Ishikawa (cell line): ENCODE results near the gene ANO3.

Experiments used
- CEBPB ChIP-seq: IDR thresholded peaks from 2 replicates; pipeline ENCODE4 v1.6.1; 2012
- CREB1 ChIP-seq: IDR thresholded peaks from 2 replicates; pipeline ENCODE4 v1.6.1; 2012; ENCODE audit warnings: low read depth
- EP300 ChIP-seq: IDR thresholded peaks from 2 replicates; pipeline ENCODE4 v1.6.1; 2012; ENCODE audit warnings: borderline replicate concordance
- MAX ChIP-seq: IDR thresholded peaks from 2 replicates; pipeline ENCODE4 v1.6.1; 2012
- RAD21 ChIP-seq: IDR thresholded peaks from 2 replicates; pipeline ENCODE4 v1.6.1; 2012; ENCODE audit warnings: low read depth
- YY1 ChIP-seq: IDR thresholded peaks from 2 replicates; pipeline ENCODE4 v1.6.1; 2012; ENCODE audit warnings: low read depth
- ZBTB7A ChIP-seq: IDR thresholded peaks from 2 replicates; pipeline ENCODE4 v1.6.1; 2012; ENCODE audit warnings: low read depth
- TF ChIP-seq, protein P1 (sequence below): IDR thresholded peaks from 2 replicates; pipeline ENCODE4 v1.6.1; 2012

DNA sequence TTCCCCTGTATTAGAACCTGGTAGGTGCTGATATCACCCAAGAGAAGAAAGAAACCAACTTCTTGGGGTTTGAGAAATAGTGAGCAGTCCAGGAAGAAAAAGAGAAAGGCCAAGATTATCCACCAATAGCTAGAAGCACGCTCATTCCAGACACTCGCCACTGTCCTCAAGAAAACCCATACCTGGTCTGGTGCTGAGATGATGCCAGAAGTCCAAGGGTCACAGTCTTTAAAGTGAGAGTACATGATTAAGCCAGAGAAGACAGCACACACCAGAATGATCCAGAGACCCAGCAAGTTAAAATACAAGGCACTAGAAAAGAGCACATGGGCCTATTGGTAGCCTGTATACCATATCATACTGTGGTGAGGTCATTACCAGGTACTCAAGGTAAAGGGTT, 366.3 kb downstream of the ANO3 start:
- TF ChIP-seq CREB1 (no peak), ZBTB7A (no peak), EP300 (no peak), MAX (no peak), CEBPB (no peak), YY1 (no peak), RAD21 (no peak)
- TF ChIP-seq, protein P1, sequence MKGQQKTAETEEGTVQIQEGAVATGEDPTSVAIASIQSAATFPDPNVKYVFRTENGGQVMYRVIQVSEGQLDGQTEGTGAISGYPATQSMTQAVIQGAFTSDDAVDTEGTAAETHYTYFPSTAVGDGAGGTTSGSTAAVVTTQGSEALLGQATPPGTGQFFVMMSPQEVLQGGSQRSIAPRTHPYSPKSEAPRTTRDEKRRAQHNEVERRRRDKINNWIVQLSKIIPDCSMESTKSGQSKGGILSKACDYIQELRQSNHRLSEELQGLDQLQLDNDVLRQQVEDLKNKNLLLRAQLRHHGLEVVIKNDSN, result no peak
